Ascending aorta (tissue), 2 donors: ENCODE results near the gene MPPED1. TPM values are rescaled to one million over a fixed set of nuclear protein-coding genes. Genes with fewer than 3 reads are reported as not detected.

Experiments used
- DNase-seq, 2 donors: peaks; one replicate each; pipeline ENCODE4 v3.0.0-alpha.2; 2019; ENCODE audit warnings: low spot score in 2 of 2
- H3K27ac ChIP-seq, 2 donors: fragments of 200-600 bp; sonication (generic); one replicate each; pipeline ENCODE4 v1.5.1; 2016 to 2017; ENCODE audit warnings: mild to moderate bottlenecking in 1 of 2
- H3K27me3 ChIP-seq: fragments of 200-600 bp; sonication (generic); one replicate; pipeline ENCODE4 v1.5.1; 2017
- H3K36me3 ChIP-seq, 2 donors: fragments of 200-600 bp; sonication (generic); one replicate each; pipeline ENCODE4 v1.5.1; 2016
- H3K4me1 ChIP-seq, 2 donors: fragments of 200-600 bp; sonication (generic); one replicate each; pipeline ENCODE4 v1.5.1; 2016 to 2017; ENCODE audit warnings: mild to moderate bottlenecking in 1 of 2
- H3K4me3 ChIP-seq, 2 donors: fragments of 200-600 bp; sonication (generic); one replicate each; pipeline ENCODE4 v1.5.1; 2016 to 2017; ENCODE audit warnings: mild to moderate bottlenecking in 1 of 2
- H3K9me3 ChIP-seq, 2 donors: fragments of 200-600 bp; sonication (generic); one replicate each; pipeline ENCODE4 v1.5.1; 2016
- intact Hi-C: fragments of 100-400 bp; cut with DNase I; formaldehyde crosslinking; loops from one replicate; pipeline ENCODE4 v1.15.1; 2023
- total RNA-seq: library from RNA; depleted of rRNA; stranded (reverse); fragments of >200 nt; gene quantifications from one replicate; pipeline ENCODE4 v1.1.0, GENCODE V29; 2016
- TF ChIP-seq, protein P1 (sequence below), 3 experiments: fragments of 200-600 bp in 2 of 3; fragments of 450-650 bp in 1 of 3; sonication (generic) in 2 of 3; IDR thresholded peaks; one replicate each; pipeline ENCODE4 v1.5.1; 2016 to 2019; ENCODE audit warnings: antibody characterized with exemption in 3 of 3, mild to moderate bottlenecking in 1 of 3, moderate library complexity in 1 of 3

Gene MPPED1
- total RNA-seq, 1 donor from 2014 or later: not detected

DNA sequence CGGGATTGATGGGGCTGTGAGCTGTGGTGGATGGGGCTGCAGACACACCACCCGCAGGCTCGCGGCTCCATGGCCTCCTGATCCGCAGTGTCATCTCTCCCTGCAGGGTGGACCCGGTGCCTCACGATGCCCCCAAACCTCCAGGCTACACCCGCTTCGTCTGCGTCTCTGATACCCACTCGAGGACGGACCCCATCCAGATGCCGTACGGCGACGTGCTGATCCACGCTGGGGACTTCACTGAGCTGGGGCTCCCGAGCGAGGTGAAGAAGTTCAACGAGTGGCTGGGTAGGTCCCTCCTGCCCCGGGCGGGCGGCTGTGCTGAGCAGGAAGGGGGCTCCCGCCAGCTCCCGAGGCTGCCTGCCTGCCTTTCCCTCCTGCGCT is 23.1 kb downstream of the MPPED1 start:
- Histone ChIP-seq H3K27ac (no peak overlapping the region), H3K27me3 (no peaks in the 10 kb centered on the region)

DNA sequence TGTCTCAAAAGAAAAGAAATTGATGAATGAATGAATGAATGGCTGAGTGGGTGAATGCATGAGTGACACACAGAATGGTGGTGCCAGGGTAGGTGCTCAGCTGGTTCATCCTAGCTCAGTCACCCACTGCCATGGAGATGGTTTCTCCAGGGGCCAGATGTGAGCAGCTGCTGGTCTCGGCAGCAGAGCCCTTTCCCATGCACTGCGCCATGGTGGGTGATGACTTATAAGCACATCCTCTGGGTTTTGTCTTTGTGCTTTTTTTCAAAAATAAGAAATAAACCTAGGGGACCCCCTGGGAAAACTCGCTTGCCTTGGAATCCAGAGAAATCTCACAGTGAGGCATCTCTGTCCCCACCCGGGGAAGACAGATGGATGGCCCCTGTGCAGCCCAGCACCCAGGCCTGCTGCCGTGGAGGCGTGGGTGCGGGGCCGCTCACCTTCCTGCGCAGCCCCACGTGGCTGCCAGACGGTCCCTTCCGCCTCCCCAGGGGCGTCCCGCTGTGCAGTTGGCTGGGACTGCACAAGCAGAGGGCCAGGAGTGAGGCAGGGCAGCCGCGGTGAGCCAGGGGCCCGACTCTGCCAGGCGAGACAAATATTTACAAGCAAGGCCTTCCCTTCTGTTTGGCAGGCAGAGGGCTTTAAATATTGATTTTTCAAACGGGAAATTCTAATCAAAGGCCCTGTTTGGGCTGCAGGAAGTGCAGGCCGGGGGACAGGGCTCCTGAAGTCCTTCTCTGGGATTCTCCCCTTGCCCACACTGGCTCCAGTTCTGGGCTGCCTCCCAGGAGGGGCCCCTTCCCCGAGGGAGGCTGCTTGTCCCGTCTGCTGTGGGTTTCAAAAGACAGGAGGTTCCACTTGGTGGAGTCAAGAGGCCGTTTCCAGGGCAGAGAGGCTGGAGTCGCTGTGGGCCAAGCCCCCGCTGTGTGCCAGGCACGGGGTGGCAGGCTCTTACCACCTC is 24.3 kb downstream of the MPPED1 start:
- no peaks in the 10 kb centered on the region for H3K27me3 ChIP-seq
- no peak overlapping the region for H3K4me3 ChIP-seq
- H3K9me3 ChIP-seq: no peaks in the 10 kb centered on the region
- no peak for DNase-seq
- H3K27ac ChIP-seq: no peak overlapping the region
- no peaks in the 10 kb centered on the region for H3K36me3 ChIP-seq
- intact Hi-C loops: no loop called here
- TF ChIP-seq, protein P1, sequence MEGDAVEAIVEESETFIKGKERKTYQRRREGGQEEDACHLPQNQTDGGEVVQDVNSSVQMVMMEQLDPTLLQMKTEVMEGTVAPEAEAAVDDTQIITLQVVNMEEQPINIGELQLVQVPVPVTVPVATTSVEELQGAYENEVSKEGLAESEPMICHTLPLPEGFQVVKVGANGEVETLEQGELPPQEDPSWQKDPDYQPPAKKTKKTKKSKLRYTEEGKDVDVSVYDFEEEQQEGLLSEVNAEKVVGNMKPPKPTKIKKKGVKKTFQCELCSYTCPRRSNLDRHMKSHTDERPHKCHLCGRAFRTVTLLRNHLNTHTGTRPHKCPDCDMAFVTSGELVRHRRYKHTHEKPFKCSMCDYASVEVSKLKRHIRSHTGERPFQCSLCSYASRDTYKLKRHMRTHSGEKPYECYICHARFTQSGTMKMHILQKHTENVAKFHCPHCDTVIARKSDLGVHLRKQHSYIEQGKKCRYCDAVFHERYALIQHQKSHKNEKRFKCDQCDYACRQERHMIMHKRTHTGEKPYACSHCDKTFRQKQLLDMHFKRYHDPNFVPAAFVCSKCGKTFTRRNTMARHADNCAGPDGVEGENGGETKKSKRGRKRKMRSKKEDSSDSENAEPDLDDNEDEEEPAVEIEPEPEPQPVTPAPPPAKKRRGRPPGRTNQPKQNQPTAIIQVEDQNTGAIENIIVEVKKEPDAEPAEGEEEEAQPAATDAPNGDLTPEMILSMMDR (IDR thresholded peaks at IDR 0.05): no peak
- no peaks in the 10 kb centered on the region for H3K4me1 ChIP-seq

More for the DNA sequence above, 23.1 kb downstream of the MPPED1 start:
- no peak for DNase-seq
- TF ChIP-seq, protein P1 (IDR thresholded peaks at IDR 0.05): no peak
- H3K4me1 ChIP-seq: no peaks in the 10 kb centered on the region
- no peaks in the 10 kb centered on the region for H3K36me3 ChIP-seq
- intact Hi-C loops: no loop called here
- H3K4me3 ChIP-seq: no peak overlapping the region
- no peaks in the 10 kb centered on the region for H3K9me3 ChIP-seq

DNA sequence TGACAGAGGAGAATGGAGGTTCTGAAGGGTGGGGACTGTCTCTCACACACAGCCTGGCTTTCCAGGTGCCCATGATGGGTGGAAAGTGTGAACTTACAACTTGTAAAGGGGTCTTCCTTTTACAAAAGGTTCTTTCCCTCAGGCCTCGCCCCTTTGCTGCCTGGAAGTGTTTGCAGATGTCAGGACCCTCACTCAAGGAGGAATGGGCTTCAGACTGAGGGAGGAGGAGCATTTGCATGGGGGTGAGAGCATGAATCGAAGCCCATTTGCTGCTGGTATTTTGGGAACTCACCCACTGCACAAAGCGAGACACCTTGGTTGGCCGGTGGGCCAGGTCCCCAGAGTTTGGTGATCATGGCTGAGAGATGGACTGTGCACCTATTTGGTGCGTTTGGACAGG is 25.1 kb downstream of the MPPED1 start:
- TF ChIP-seq, protein P1 (IDR thresholded peaks at IDR 0.05): no peak
- intact Hi-C loops: no loop called here
- no peaks in the 10 kb centered on the region for H3K9me3 ChIP-seq
- H3K27ac ChIP-seq: no peak overlapping the region
- H3K4me1 ChIP-seq: no peaks in the 10 kb centered on the region
- no peaks in the 10 kb centered on the region for H3K27me3 ChIP-seq
- H3K36me3 ChIP-seq: no peaks in the 10 kb centered on the region
- no peak for DNase-seq
- no peak overlapping the region for H3K4me3 ChIP-seq

DNA sequence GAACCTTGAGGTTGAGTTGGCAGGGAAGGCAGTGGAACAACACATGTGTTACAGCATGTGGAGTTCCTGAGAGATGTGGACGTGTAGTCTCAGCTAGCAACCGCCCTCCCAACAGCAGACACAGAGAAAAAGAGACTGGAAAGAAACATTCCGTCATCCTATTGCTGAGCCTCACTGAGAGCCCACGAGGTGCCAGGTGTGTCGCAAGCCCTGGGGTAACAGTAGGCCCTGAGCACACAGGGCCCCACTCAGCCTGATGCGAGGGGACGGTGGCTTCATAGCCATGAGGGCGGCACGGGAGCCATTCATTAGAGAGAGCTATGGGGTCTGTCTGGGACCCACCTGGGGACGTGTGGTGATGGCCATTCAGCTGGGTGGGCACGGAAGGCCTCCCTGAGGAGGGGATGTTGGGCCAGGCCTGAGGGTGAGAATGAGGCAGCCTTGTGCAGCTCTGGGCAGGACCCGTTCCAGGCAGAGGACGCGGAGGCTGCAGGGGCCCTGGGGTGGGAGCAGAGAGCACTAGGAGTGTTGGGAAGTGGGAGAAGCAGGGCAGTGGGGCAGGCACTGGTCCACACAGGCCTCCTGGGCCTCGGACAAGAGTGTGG is 26.2 kb downstream of the MPPED1 start:
- H3K27me3 ChIP-seq: no peaks in the 10 kb centered on the region
- no peak overlapping the region for H3K27ac ChIP-seq
- H3K4me3 ChIP-seq: no peak overlapping the region
- DNase-seq: no peak
- H3K9me3 ChIP-seq: no peaks in the 10 kb centered on the region
- no peaks in the 10 kb centered on the region for H3K36me3 ChIP-seq
- intact Hi-C loops: no loop called here
- TF ChIP-seq, protein P1 (IDR thresholded peaks at IDR 0.05): no peak
- no peaks in the 10 kb centered on the region for H3K4me1 ChIP-seq

DNA sequence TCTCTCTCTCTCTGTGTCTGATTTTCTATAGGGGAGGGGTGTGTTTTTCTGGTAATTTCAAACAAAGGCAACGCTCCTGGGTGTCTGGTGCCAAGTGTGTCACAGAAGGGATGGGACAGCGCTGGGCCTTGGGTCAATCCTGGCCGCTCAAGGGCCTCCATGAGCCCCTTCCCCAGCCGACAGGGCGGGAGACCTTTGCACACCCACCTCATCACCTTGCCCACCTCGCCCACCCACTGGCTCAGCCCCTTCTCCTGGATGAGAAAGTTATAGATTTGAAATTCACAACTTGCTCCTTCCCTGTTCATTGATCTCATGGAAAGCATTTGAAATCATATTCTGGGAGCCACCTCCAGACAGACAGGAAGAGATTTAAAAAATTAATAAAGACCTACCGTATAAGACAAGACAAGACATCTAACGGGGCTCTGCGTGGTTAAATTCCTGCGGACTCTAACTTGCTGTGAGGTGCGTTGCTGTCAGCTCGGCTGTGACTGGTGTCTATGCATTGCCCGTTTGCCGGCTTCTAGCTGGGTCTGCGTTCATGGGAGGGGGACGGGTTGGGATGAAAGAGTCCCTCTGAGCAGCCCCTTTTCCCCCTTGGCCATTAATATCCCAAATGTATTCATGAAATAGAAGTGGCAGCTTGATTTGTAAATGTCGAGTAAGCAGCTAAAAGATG is 27.0 kb downstream of the MPPED1 start:
- H3K4me1 ChIP-seq: no peaks in the 10 kb centered on the region
- DNase-seq: no peak
- no peak overlapping the region for H3K27ac ChIP-seq
- intact Hi-C loops: no loop called here
- H3K27me3 ChIP-seq: no peaks in the 10 kb centered on the region
- no peak overlapping the region for H3K4me3 ChIP-seq
- H3K36me3 ChIP-seq: no peaks in the 10 kb centered on the region
- TF ChIP-seq, protein P1 (IDR thresholded peaks at IDR 0.05): no peak
- H3K9me3 ChIP-seq: no peaks in the 10 kb centered on the region
